Lower lobe of right lung (tissue), 2 donors: ENCODE measurements around the gene HSD17B14. TPM values are rescaled to one million over a fixed set of nuclear protein-coding genes. Genes with fewer than 3 reads are reported as not detected.
A peak's percentile ranks its signal among the peaks of the same experiment; 100 is the strongest.
"Not testable (repeated sequence)": the region's sequence is repeated elsewhere in the genome, so short reads cannot be mapped to it uniquely, and the experiment has no call there.

Experiments
- ATAC-seq, 2 donors: fragments of 200-7000 bp; cut with Tn5 transposase; one replicate each; pipeline ENCODE4 v1.9.1; 2020 to 2022; ENCODE audit warnings: mild to moderate bottlenecking in 2 of 2, moderate library complexity in 2 of 2
- DNase-seq: peaks from one replicate; pipeline ENCODE4 v3.0.0-alpha.2; 2020
- H3K27ac ChIP-seq: fragments of 200-600 bp; one replicate; pipeline ENCODE4 v1.8.0; 2022
- H3K27me3 ChIP-seq: fragments of 200-600 bp; one replicate; pipeline ENCODE4 v1.8.0; 2022; ENCODE audit warnings: low read depth
- H3K36me3 ChIP-seq: fragments of 200-600 bp; one replicate; pipeline ENCODE4 v1.8.0; 2022; ENCODE audit warnings: mild to moderate bottlenecking
- H3K4me1 ChIP-seq: fragments of 200-600 bp; one replicate; pipeline ENCODE4 v1.8.0; 2022
- H3K4me3 ChIP-seq: fragments of 200-600 bp; one replicate; pipeline ENCODE4 v1.8.0; 2022; ENCODE audit warnings: mild to moderate bottlenecking
- H3K9me3 ChIP-seq: fragments of 200-600 bp; one replicate; pipeline ENCODE4 v1.8.0; 2022
- intact Hi-C: fragments of 100-400 bp; cut with DNase I; formaldehyde crosslinking; loops from one replicate; pipeline ENCODE4 v1.11.0; 2022
- total RNA-seq: library from RNA; stranded (reverse); fragmentation: NEBNext Ultra II Directional; extraction: Animal tissue kit (Norgen Biotek cat#: 25700); gene quantifications from one replicate; pipeline ENCODE4 v1.2.1, GENCODE V29; 2021
- TF ChIP-seq, protein P1 (sequence below): fragments of 200-600 bp; IDR thresholded peaks from one replicate; pipeline ENCODE4 v1.8.0; 2022; ENCODE audit warnings: antibody characterized with exemption, mild to moderate bottlenecking
- donor health status: DM: no; HTN: yes; CAD: no; lungs with severe emphysema.

HSD17B14 gene
- total RNA-seq, 1 donor from 2014 or later, result 22.7 TPM

DNA sequence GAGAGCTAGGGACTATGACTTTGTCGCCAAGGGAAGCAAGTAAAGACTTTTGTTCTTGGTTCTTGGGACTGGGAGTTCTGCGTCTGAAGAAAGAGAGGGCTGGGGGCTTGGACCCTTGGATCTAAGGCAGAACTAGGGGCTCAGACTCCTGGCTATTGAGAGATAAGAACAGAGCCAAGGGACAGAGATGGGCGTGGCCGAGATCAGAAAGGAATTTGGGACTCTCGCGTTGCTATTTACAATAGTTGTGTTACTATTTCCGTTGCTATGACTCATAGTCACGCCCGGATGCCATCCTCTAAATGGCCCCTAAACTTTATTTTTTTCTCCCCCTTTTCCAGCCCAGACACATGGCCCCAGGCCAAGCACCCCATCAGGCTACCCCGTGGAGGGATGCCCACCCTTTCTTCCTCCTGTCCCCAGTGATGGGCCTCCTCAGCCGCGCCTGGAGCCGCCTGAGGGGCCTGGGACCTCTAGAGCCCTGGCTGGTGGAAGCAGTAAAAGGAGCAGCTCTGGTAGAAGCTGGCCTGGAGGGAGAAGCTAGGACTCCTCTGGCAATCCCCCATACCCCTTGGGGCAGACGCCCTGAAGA, 36.7 kb upstream of the HSD17B14 start:
- no peaks in the 10 kb centered on the region for H3K27me3 ChIP-seq
- DNase-seq (peak; percentile 93), ATAC-seq (peak; percentile 83 to 86)
- intact Hi-C loops, result no loop called here
- H3K4me1 ChIP-seq, result peaks cover 66% of the 10 kb centered on the region
- H3K36me3 ChIP-seq, result peaks cover 49% of the 10 kb centered on the region
- peak overlapping the region; percentile 100 for H3K27ac ChIP-seq
- no peaks in the 10 kb centered on the region for H3K9me3 ChIP-seq
- TF ChIP-seq, protein P1, sequence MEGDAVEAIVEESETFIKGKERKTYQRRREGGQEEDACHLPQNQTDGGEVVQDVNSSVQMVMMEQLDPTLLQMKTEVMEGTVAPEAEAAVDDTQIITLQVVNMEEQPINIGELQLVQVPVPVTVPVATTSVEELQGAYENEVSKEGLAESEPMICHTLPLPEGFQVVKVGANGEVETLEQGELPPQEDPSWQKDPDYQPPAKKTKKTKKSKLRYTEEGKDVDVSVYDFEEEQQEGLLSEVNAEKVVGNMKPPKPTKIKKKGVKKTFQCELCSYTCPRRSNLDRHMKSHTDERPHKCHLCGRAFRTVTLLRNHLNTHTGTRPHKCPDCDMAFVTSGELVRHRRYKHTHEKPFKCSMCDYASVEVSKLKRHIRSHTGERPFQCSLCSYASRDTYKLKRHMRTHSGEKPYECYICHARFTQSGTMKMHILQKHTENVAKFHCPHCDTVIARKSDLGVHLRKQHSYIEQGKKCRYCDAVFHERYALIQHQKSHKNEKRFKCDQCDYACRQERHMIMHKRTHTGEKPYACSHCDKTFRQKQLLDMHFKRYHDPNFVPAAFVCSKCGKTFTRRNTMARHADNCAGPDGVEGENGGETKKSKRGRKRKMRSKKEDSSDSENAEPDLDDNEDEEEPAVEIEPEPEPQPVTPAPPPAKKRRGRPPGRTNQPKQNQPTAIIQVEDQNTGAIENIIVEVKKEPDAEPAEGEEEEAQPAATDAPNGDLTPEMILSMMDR, result no peak
- peak overlapping the region; percentile 79 for H3K4me3 ChIP-seq

DNA sequence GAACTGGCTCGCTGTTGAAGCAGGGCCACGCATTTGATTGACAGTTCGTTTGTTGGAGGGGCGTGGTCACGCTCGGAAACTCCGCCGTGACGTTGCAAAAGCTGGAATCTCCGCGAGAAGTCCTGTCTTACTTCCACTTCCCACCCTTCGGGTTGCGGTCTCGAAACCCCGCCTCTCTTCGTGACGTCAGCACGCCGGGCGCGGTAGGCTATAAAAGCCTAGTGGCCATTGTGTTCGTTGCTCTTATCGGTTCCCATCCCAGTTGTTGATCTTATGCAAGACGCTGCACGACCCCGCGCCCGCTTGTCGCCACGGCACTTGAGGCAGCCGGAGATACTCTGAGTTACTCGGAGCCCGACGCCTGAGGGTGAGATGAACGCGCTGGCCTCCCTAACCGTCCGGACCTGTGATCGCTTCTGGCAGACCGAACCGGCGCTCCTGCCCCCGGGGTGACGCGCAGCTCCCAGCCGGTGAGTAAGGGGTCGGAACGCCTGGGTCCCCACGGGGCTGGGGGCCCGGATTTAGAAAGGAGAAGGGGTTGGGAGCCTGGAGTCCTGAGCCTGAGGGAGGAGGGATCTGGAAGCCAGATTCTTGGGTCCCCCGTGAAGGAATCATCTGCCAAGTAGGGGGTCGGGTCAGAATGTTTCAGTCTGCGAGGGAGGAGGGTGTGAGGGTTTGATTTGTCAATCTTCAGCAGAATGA, 36.0 kb upstream of the HSD17B14 start, which contains the start of gene PPP1R15A:
TSS of gene PPP1R15A (plus strand) at position 240 of the 702 bp plus-strand sequence. CDS start 813 bp downstream, outside the sequence.
- ATAC-seq (peak; percentile 75 to 82), DNase-seq (peak; percentile 97)
- H3K36me3 ChIP-seq, result peaks cover 42% of the 10 kb centered on the region
- H3K27me3 ChIP-seq, result no peaks in the 10 kb centered on the region
- peaks cover 61% of the 10 kb centered on the region for H3K4me1 ChIP-seq
- TF ChIP-seq, protein P1, result peak; percentile 15
- intact Hi-C loops, result no loop called here
- no peaks in the 10 kb centered on the region for H3K9me3 ChIP-seq
- H3K27ac ChIP-seq, result peak within 1 kb of the TSS; percentile 100
- peak within 1 kb of the TSS; percentile 79 for H3K4me3 ChIP-seq

DNA sequence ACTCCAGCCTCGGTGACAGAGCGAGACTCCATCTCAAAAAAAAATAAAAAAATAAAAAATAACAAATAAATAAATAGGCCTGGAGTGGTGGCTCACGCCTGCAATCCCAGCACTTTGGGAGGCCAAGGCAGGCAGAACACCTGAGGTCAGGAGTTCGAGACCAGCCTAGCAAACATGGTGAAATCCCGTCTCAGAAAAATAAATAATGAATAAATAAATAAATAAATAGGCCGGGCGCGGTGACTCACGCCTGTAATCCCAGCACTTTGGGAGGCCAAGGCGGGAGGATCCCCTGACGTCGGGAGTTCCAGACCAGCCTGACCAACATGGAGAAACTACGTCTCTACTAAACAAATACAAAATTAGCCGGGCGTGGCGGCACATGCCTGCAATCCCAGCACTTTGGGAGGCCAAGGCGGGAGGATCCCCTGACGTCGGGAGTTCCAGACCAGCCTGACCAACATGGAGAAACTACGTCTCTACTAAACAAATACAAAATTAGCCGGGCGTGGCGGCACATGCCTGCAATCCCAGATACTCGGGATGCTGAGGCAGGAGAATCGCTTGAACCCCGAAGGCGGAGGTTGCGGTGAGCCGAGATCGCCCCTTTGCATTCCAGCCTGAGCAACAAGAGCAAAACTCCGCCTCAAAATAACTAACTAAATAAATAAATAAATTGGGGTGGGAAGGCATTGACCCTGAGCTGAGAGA, 35.3 kb upstream of the HSD17B14 start:
- H3K9me3 ChIP-seq, H3K27me3 ChIP-seq, ATAC-seq, DNase-seq, intact Hi-C loops: not testable (repeated sequence)
- Histone ChIP-seq H3K4me3 (peak overlapping the region; percentile 79), H3K27ac (peak overlapping the region; percentile 100), H3K36me3 (peaks cover 35% of the 10 kb centered on the region), H3K4me1 (peaks cover 60% of the 10 kb centered on the region)

- peaks cover 44% of the 10 kb centered on the region for H3K4me1 ChIP-seq
- intact Hi-C loops, result no loop called here
- ATAC-seq (no peak), DNase-seq (no peak)
- TF ChIP-seq, protein P1, result no peak
- no peaks in the 10 kb centered on the region for H3K27me3 ChIP-seq
- no peaks in the 10 kb centered on the region for H3K9me3 ChIP-seq
- H3K36me3 ChIP-seq, result peaks cover 20% of the 10 kb centered on the region
- H3K4me3 ChIP-seq, result no peak overlapping the region
- H3K27ac ChIP-seq, result no peak overlapping the region
Observed at GRCh38 chr19:48870048-48870447, 33.8 kb upstream of the HSD17B14 start.

DNA sequence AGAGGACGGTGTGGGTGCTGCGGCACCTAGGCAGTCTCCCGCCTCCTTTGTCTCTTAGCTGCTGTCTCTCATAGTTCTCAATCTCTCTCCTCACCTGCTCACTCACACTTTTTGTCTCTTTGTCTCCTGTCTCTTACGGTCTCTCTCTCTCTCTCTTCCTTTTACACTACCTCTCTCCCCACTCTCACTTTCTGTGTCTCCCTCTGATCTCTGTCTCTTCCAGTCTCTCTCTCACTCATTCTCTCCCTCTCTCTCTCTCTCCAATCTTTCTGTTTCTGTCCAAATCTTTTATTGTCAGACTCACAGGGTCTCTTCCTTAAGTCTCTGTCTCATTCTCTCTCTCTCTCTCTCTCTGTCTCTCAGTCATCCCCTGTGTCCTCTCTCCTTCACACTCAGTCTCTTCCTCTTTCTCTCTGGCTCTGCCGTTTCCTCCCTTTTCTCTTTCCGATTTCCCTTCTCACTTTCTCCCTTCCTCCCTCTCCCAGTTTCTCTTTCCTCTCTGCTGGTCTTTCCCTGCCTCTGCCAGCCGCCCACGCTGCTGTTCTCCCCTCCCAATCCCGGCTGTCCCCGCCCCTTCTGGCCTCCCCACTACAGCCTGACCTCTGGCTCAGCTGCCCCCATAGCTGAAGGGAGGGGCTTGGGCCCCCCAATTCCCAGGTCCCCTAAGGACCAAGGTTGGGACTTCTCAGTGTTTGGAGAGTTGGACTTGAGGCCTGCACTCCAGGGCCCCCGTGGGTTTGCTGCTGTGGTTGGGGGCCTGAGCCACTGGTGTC, 32.0 kb upstream of the HSD17B14 start, which contains the start of gene PLEKHA4:
TSS of gene PLEKHA4 (minus strand) at position 504 of the 773 bp plus-strand sequence. CDS start 997 bp downstream, outside the sequence.
- TF ChIP-seq, protein P1, result no peak
- peaks cover 27% of the 10 kb centered on the region for H3K4me1 ChIP-seq
- peaks cover 2% of the 10 kb centered on the region for H3K36me3 ChIP-seq
- no peaks in the 10 kb centered on the region for H3K9me3 ChIP-seq
- H3K4me3 ChIP-seq, result peak within 1 kb of the TSS; percentile 42
- no peaks in the 10 kb centered on the region for H3K27me3 ChIP-seq
- peak within 1 kb of the TSS; percentile 76 for H3K27ac ChIP-seq
- intact Hi-C loops, result no loop called here
- ATAC-seq (no peak), DNase-seq (peak; percentile 58)
